Stimulated activated CD4-positive, alpha-beta T cell treated with anti-CD3 and anti-CD28 coated beads, Interleukin-1b, Interleukin-23, amount 100 ng/mL, for 1 hour (primary cell): ENCODE results near the gene COPZ2.
A peak's percentile ranks its signal among the peaks of the same experiment; 100 is the strongest.
"Not testable (repeated sequence)": the region's sequence is repeated elsewhere in the genome, so short reads cannot be mapped to it uniquely, and the experiment has no call there.

Experiments
- DNase-seq, 2 donors: peaks; one replicate each; pipeline ENCODE4 v3.0.0-alpha.2; 2020; ENCODE audit warnings: low read depth in 2 of 2

The COPZ2 gene

DNA sequence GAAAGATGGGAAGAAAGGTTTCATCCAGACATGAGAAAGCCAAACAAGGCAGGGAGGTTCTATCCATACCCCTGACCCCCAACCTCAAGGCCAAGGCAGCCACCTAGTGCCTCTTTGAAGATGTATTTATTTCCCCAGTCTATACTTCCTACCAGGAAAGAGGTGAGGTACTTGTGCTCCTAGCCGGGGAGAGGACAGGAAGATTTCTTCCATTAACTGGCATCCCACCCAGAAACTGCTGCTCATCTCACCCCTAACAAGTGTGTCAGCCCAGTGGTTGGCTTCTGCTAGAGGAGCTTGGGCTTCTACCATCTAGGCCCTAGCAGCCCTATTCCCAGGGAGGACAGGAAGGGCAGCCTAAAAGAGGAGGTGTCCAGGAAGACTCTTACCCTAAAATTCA lies 8.9 kb downstream of the COPZ2 start:
- DNase-seq: no peak

DNA sequence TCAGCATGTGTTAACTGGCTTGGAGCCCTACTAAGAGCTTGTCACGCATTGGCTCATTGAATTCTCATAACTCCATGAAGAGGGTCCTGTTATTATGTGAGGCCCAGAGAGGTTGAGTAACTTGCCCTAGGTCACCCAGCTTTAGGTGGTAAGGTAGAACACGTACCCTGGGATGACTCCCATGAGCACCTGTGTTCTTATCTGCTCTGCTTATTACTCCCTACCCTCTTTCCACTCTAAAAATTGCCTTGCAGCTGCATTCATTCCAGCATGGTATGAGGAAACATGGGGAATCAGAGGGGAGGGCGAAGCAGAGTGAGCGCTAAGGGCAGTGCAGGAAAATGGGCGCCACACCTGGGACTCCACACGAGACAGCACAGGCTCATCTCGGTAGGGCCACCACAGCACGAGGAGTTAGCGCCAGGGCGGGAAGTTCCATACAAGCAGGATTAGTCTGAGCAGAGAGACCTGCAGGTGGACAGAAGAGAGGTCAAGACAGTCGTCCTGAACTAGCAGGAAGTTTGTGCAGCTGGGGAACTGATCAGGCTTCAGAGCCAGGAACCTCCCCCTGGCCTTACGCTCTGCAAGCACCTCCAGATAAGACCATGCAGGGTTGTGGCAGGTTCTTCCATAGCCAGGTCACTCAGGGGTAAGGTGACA lies 10.1 kb downstream of the COPZ2 start:
- DNase-seq: no peak

DNA sequence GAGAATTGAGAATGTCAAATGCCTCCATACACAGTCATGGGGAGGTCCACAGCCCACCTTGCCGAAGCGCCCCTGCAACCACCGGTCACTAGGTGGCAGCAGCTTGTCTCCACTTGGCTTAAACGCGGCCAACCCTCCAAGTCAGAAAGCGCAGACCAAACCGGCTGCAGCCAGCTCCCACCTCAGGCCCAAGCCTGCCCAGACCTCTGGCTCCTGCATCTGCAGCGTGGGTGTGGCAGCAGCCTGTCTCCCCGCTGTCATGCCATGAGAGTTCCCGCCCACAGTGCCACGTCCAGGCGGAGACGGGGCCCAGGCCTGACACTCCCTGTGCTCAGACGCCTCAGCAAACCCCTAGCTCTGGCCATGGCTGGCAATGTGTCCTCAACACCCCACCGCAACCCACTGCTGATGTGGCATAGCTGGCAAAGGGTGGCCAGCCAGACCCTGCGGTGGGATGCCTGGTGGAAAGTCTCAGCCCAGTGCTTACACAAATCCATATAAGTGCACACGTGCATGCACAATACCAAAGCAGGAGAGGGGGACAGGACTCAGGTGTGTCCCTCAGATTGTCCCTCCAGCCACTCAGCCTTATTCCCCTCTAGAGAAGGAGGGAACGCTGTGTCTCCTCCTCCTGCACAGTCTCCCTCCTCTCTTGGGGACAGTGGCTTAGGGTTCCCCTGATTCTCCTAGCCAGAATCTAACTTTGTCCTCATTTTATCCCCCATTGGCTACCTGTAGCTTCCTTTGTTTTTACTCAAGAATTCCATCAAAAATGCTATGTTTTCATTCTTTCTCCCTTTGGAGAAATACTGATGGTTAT lies 10.9 kb downstream of the COPZ2 start:
- DNase-seq: peak in 1 of 2 donors; percentile 56

- DNase-seq: no peak
Observed at GRCh38 chr17:48025904-48026501, 11.6 kb downstream of the COPZ2 start.

DNA sequence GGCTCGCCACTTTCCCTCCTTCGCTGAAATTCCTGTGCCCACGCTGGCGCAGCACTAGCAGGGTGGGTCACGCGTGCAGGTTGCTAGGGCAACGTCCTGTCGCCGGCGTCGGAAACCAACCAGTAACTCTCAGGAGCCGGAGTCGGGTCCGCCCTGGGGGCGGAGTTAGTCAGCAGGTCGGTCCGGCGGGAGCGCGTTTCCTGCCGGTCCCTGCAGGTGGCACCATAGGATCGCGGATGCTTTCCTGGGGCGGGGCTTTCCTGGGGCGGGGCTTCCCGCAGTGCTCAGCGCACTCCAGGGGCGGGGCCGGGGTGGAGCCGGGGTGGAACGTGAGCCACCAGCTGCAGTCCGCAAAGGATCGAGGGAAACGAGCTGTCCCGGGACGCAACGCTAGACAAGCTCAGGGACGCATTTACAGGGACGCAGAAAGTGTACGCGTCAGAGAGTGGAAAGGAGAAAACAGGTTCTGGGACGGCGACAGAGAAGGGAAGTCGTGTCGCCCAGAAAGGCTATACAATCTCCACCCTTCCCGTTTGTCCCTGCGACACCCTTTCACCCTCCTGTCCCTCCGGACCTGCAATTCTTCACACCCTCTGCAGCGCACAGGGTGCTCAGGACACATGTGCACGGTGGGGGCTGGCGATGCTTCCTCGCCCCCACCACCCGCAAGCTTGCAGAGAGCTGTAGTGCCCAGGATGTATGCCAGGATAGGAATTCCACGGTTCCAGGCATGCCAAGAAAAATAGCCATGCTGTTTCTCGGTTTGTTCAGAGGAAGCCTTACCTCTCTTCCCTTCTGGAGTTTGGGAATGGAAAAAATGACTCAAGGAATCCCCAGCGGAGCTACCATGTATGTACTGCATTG lies 12.3 kb downstream of the COPZ2 start:
- DNase-seq: peak; percentile 96 to 98

DNA sequence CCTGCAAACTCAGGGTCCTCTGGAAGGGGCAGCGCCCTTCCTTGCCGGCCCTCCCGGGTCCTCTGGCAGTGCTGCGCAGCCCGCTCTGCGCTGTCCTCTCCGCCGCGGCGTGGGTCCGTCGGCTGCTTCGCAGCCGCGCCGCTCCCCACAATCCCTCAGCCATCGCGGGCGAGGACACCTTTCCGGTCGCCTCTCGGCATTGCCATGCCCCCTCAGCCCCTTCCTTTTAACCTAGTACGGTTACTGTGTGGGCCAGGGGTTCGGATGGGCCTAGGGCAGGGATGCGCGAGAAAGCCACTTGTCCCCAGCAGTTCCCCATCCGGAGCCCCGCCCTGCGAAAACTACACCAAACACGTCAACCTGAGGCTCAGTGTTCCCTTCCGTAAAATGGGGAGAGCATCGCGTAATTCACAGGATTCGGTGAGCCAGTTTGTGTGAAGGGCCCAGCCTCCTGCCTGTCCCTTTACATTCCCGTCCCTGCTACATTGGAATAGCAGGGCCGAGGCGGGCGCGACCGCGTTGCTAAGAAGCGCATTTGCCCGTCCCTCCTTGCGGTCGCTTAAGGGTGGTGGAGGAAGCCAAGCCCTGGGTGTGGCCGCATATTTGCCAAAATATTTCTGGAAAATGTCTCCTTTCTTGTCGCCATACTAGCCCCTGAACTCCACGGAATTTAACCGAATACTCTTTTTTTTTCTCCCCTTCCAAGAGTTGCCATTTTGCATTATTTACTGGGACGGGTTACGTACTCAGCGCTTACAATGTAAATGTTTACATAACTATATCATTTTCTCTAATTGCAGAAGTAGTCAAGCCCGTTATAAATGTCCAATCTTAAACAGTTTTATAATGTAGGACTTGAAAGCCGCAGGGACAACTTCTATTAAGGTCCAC lies 13.2 kb downstream of the COPZ2 start:
- DNase-seq: no peak

DNA sequence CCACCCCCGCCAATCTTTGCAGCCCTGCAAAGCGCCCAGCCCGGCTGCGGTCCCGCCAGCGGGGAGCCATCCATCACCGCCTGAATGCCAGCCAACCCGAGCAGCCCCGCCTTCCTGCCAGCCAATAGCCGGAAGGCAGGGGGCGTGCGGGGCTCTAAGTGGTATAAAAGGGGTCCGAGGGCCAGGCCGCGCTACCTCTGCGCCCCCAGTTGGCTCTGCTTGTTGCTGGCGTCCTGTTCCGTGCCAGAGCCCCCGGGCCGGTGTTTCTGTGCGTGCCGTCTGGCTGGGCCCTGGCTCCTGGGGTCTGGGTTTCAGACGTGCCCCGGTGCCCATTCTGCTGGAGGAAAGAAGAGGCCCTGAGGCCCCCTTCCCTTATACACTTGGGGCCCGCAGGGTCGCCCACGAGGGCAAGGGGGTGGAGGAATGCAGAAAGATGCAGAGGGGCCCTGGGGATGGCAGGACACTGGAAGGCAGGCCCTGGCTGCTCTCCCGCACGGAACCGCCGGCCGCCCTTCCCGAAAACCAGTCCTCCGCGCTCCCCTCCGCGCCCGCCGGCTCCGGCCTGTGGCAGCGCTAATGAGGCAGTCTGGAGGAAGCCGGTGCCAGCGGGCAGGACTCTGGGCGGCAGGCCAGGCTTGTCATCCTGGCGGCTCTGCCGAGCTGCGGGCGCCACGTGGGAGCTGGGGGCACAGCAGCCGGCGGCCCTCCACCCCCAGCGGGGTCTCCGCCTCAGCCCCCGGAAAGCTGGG lies 14.0 kb downstream of the COPZ2 start:
- DNase-seq: no peak

DNA sequence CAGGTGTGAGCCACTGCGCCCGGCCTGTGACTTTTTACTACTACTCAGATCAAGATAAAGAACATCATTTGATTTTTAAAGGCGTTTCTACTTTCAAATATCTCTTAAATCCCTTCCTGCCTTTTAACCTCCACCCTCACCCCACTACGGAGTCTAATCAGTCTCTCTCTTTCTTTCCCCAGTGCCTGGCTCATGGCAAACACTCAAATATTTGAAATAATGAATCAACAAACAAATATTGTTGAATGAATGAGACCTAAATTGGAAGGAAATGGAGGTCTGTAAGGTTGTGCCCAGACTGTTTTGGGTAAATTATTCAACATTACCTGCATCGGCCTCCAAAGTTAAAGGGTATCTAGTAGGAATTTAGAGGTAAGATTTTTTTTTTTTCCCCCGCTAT lies 14.7 kb downstream of the COPZ2 start:
- DNase-seq: no peak

DNA sequence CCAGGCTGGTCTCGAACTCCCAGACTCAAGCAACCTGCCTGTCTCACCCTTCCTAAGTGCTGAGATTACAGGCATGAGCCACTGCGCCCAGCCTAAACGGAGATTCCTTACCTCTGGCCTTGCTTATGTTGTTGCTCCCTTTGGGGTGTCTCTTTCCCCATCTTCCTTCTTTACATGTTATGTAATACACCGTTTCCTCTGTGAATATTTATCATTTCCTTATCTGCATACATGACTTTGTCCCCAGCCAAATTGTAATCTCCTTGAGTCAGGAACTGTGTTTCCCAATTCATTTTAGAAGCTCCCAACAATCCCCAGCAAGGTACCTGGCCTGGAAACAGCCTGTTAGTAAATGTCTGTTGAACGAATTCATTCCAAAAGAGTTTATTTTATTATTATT lies 15.7 kb downstream of the COPZ2 start:
- no peak for DNase-seq

DNA sequence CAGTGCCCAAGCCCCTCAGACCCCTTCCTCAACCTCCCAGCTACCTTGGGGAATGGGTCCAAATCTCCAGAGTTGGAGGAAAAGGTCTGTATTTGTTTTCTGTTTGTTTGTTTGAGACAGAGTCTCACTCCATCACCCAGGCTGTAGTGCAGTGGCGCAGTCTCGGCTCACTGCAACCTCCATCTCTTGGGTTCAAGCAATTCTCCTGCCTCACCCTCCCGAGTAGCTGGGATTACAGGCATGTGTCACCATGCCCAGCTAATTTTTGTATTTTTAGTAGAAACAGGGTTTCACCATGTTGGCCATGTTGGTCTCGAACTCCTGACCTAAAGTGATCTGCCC lies 19.8 kb downstream of the COPZ2 start:
- DNase-seq: not testable (repeated sequence)

DNA sequence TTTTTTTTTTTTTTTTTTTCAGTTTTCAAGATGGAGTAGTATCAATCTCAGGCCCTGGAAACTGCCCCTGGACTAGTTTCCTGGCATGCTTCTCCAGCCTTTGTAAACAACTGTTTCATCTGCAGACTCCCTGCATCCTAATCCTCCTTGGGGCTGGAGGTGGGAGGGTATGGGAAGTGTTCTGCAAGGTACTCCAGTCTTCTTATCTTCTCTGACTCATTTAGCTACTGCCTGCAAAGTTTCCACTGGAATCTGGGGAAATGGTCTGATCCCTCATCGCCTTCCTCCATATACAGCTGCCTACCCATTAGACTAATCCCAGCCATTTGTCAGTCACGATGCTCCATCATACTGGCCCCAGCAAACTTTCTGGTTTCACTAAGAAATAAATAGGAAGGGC lies 21.5 kb downstream of the COPZ2 start:
- DNase-seq: no peak

DNA sequence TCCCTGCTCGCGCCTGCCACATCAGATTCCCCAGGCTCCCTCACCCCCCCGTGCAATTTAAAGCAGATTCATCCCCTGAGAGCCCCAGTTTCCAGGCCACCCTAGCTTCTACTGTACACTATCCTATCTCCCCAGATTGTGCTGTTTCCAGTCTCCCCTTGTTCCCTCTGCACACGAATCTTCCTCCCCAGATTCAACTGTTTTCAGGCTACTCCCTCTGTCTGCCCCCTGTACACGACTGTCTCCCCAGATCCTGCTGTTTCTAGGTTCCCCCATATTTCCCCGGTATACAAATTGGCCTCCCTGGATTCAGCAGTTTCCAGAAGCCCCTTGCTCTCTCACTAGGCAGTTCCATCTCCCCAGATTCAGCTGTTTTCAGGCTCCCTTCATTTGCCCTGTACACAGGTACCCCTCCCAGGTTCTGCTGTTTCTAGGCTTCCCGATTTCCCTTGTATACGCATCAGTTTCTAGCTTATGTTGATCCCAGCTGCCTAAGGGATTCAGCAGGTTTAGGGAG lies 22.9 kb downstream of the COPZ2 start:
- no peak for DNase-seq

- no peak for DNase-seq
Observed at GRCh38 chr17:48013876-48014594, 23.6 kb downstream of the COPZ2 start.

- no peak for DNase-seq
Observed at GRCh38 chr17:48012654-48013053, 24.9 kb downstream of the COPZ2 start.

DNA sequence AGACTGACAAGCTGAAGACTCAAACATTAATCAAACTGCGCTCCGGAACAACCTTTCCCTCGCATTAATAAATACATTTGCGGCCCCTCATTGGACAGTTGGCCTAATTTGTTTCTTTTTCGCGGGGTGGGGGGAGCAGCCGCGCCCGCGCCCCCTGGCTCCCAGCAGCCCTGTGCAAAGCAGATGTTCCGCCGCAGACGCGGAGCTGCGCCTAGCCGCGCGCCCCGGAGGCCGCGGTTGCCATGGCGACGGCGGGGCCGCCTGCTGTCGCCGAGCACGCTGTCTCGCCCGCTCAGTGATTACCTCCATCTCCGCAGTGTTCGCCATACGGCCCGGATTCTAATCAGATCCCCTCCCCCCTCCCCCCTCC lies 25.5 kb downstream of the COPZ2 start:
- DNase-seq: peak in 1 of 2 donors; percentile 30

- no peak for DNase-seq
Observed at GRCh38 chr17:48011405-48012150, 26.0 kb downstream of the COPZ2 start.

- DNase-seq: no peak
Observed at GRCh38 chr17:48010193-48010592, 27.4 kb downstream of the COPZ2 start.

GRCh38 chr17:48006936-48007709 lies 30.5 kb downstream of the COPZ2 start:
- no peak for DNase-seq
